GM12801 (cell line): ENCODE measurements around the gene SUSD6.

Experiments used
- CTCF ChIP-seq: IDR thresholded peaks from one replicate; pipeline ENCODE4 v1.5.1; 2011; ENCODE audit warnings: control low read depth; ENCODE audit not compliant: insufficient read length; ENCODE audit errors: extremely low read depth

SUSD6 gene

GRCh38 chr14:69633238-69633637, 21.8 kb downstream of the SUSD6 start:
- TF ChIP-seq CTCF, result no peak

GRCh38 chr14:69635981-69636639, 24.7 kb downstream of the SUSD6 start:
- no peak for TF ChIP-seq CTCF

- no peak for TF ChIP-seq CTCF
These were observed 25.5 kb downstream of the SUSD6 start for GRCh38 chr14:69636718-69637480.

GRCh38 chr14:69637503-69638031, 26.2 kb downstream of the SUSD6 start:
- no peak for TF ChIP-seq CTCF

GRCh38 chr14:69640931-69641330, 29.5 kb downstream of the SUSD6 start:
- no peak for TF ChIP-seq CTCF

- TF ChIP-seq CTCF, result no peak
These were observed 32.2 kb downstream of the SUSD6 start for GRCh38 chr14:69643430-69644200.

GRCh38 chr14:69644814-69645213, 33.4 kb downstream of the SUSD6 start:
- TF ChIP-seq CTCF, result no peak
